Right lung (tissue), 5 donors: ENCODE data around the gene NDUFC2. TPM values are rescaled to one million over a fixed set of nuclear protein-coding genes. Genes with fewer than 3 reads are reported as not detected.
"Not testable (repeated sequence)": the region's sequence is repeated elsewhere in the genome, so short reads cannot be mapped to it uniquely, and the experiment has no call there.

Experiments
- DNase-seq, 2 donors: peaks; one replicate each; pipeline ENCODE4 v3.0.0-alpha.2; 2013
- polyA plus RNA-seq, 5 donors: library from polyadenylated mRNA; unstranded; fragments of 120-200 nt; gene quantifications; one replicate each; pipeline versions ENCODE4 v1.2.1 to v1.2.3, GENCODE V29; 2013; ENCODE audit warnings: inconsistent platforms in 1 of 5, low replicate concordance in 1 of 5; ENCODE audit not compliant: insufficient read length in 5 of 5, insufficient read depth in 1 of 5

Gene NDUFC2
- polyA plus RNA-seq, 5 donors: 96.3 to 184 (median 149) TPM

- DNase-seq: no peak
Measured at GRCh38 chr11:78057462-78058055, 22.1 kb downstream of the NDUFC2 start.

- no peak for DNase-seq
Measured at GRCh38 chr11:78056093-78056492, 23.6 kb downstream of the NDUFC2 start.

- no peak for DNase-seq
Measured at GRCh38 chr11:78054971-78055370, 24.7 kb downstream of the NDUFC2 start.

GRCh38 chr11:78050964-78051831, 28.5 kb downstream of the NDUFC2 start:
- DNase-seq: no peak

GRCh38 chr11:78049348-78049747, 30.3 kb downstream of the NDUFC2 start:
- no peak for DNase-seq

GRCh38 chr11:78048561-78048960, 31.1 kb downstream of the NDUFC2 start:
- DNase-seq: no peak

GRCh38 chr11:78046486-78046854, 33.2 kb downstream of the NDUFC2 start:
- DNase-seq: no peak

GRCh38 chr11:78045851-78046485, 33.7 kb downstream of the NDUFC2 start:
- DNase-seq: peak; percentile 86 to 88

GRCh38 chr11:78044706-78045105, 35.0 kb downstream of the NDUFC2 start:
- DNase-seq: no peak

GRCh38 chr11:78041843-78042440, 37.7 kb downstream of the NDUFC2 start:
- no peak for DNase-seq

GRCh38 chr11:78041380-78041719, 38.3 kb downstream of the NDUFC2 start:
- not testable (repeated sequence) for DNase-seq

GRCh38 chr11:78040691-78041379, 38.8 kb downstream of the NDUFC2 start:
- no peak for DNase-seq

- DNase-seq: peak; percentile 68
Measured at GRCh38 chr11:78039919-78040671, 39.6 kb downstream of the NDUFC2 start.

GRCh38 chr11:78039391-78039918, 40.2 kb downstream of the NDUFC2 start:
- DNase-seq: no peak

GRCh38 chr11:78038697-78039313, 40.9 kb downstream of the NDUFC2 start:
- no peak for DNase-seq

GRCh38 chr11:78037825-78038620, 41.6 kb downstream of the NDUFC2 start:
- no peak for DNase-seq

- DNase-seq: no peak
Measured at GRCh38 chr11:78037056-78037455, 42.6 kb downstream of the NDUFC2 start.

GRCh38 chr11:78036313-78036712, 43.3 kb downstream of the NDUFC2 start:
- no peak for DNase-seq

GRCh38 chr11:78034623-78035022, 45.0 kb downstream of the NDUFC2 start:
- DNase-seq: no peak

GRCh38 chr11:78033040-78033439, 46.6 kb downstream of the NDUFC2 start:
- no peak for DNase-seq
